ENCODE data around the gene GPBP1L1.

Gene GPBP1L1

GRCh38 chr1:45666836-45667235 is 19.5 kb downstream of the GPBP1L1 start:
- Histone ChIP-seq H3K9ac (ENCODE audit: low read depth, low read length, poor library complexity, severe bottlenecking) (no peak overlapping the region), H3K4me2 (ENCODE audit: low read depth, low read length, poor library complexity, severe bottlenecking) (no peak overlapping the region), H4K20me1 (ENCODE audit: insufficient read depth, low read length, poor library complexity, severe bottlenecking) (peaks cover 92% of the 10 kb centered on the region), H3K4me3 (ENCODE audit: low read length, poor library complexity, severe bottlenecking) (no peak overlapping the region), H3K9me2 (replicated peaks; ENCODE audit: low read depth, low read length) (no peaks in the 10 kb centered on the region), H3F3A (ENCODE audit: low read depth) (no peaks in the 10 kb centered on the region), H3K36me3 (ENCODE audit: insufficient read depth, low read length) (peaks cover 10% of the 10 kb centered on the region; the same call in 1 of the 2 replicates), H2AFZ (ENCODE audit: low read length) (no peak overlapping the region), H3K9me3 (ENCODE audit: insufficient read depth, low read depth, low read length) (no peaks in the 10 kb centered on the region), H3K27me3 (ENCODE audit: insufficient read depth, low read length, poor library complexity, severe bottlenecking) (no peaks in the 10 kb centered on the region), H3K4me1 (ENCODE audit: insufficient read depth, low read length, poor library complexity, severe bottlenecking) (no peaks in the 10 kb centered on the region), H3K79me2 (ENCODE audit: insufficient read depth, low read length) (peaks cover 100% of the 10 kb centered on the region)
- TF ChIP-seq EZH2phosphoT487 (IDR thresholded peaks at IDR 0.05; ENCODE audit: borderline replicate concordance) (no peak), CTCF (conservative IDR thresholded peaks at IDR 0.05; ENCODE audit: low read length) (no peak)

- Histone ChIP-seq H3K9me3 (ENCODE audit: insufficient read depth, low read depth, low read length) (no peaks in the 10 kb centered on the region), H3K9ac (ENCODE audit: low read depth, low read length, poor library complexity, severe bottlenecking) (no peak overlapping the region), H3K4me1 (ENCODE audit: insufficient read depth, low read length, poor library complexity, severe bottlenecking) (no peaks in the 10 kb centered on the region), H4K20me1 (ENCODE audit: insufficient read depth, low read length, poor library complexity, severe bottlenecking) (peaks cover 46% of the 10 kb centered on the region), H3K36me3 (ENCODE audit: insufficient read depth, low read length) (peaks cover 62% of the 10 kb centered on the region), H3K4me3 (ENCODE audit: low read length, poor library complexity, severe bottlenecking) (no peak overlapping the region), H2AFZ (ENCODE audit: low read length) (no peak overlapping the region), H3K9me2 (replicated peaks; ENCODE audit: low read depth, low read length) (no peaks in the 10 kb centered on the region), H3K27me3 (ENCODE audit: insufficient read depth, low read length, poor library complexity, severe bottlenecking) (no peaks in the 10 kb centered on the region), H3K4me2 (ENCODE audit: low read depth, low read length, poor library complexity, severe bottlenecking) (no peak overlapping the region), H3K79me2 (ENCODE audit: insufficient read depth, low read length) (peaks cover 58% of the 10 kb centered on the region), H3F3A (ENCODE audit: low read depth) (no peaks in the 10 kb centered on the region)
- no peak for TF ChIP-seq EZH2phosphoT487 (IDR thresholded peaks at IDR 0.05; ENCODE audit: borderline replicate concordance)
- no peak for TF ChIP-seq CTCF (conservative IDR thresholded peaks at IDR 0.05; ENCODE audit: low read length)
Observed at GRCh38 chr1:45660336-45660735, 26.0 kb downstream of the GPBP1L1 start.

- Histone ChIP-seq H3K36me3 (ENCODE audit: insufficient read depth, low read length) (peaks cover 71% of the 10 kb centered on the region), H3K9ac (ENCODE audit: low read depth, low read length, poor library complexity, severe bottlenecking) (no peak overlapping the region), H3F3A (ENCODE audit: low read depth) (no peaks in the 10 kb centered on the region), H3K9me2 (replicated peaks; ENCODE audit: low read depth, low read length) (no peaks in the 10 kb centered on the region), H3K9me3 (ENCODE audit: insufficient read depth, low read depth, low read length) (no peaks in the 10 kb centered on the region), H4K20me1 (ENCODE audit: insufficient read depth, low read length, poor library complexity, severe bottlenecking) (peaks cover 38% of the 10 kb centered on the region), H2AFZ (ENCODE audit: low read length) (no peak overlapping the region), H3K4me2 (ENCODE audit: low read depth, low read length, poor library complexity, severe bottlenecking) (no peak overlapping the region), H3K27me3 (ENCODE audit: insufficient read depth, low read length, poor library complexity, severe bottlenecking) (no peaks in the 10 kb centered on the region), H3K4me3 (ENCODE audit: low read length, poor library complexity, severe bottlenecking) (no peak overlapping the region), H3K4me1 (ENCODE audit: insufficient read depth, low read length, poor library complexity, severe bottlenecking) (no peaks in the 10 kb centered on the region), H3K79me2 (ENCODE audit: insufficient read depth, low read length) (peaks cover 47% of the 10 kb centered on the region)
- TF ChIP-seq EZH2phosphoT487 (IDR thresholded peaks at IDR 0.05; ENCODE audit: borderline replicate concordance) (no peak), CTCF (conservative IDR thresholded peaks at IDR 0.05; ENCODE audit: low read length) (no peak)
Observed at GRCh38 chr1:45659222-45659621, 27.1 kb downstream of the GPBP1L1 start.
